ENCODE results near the gene PFAS. TPM values are rescaled to one million over a fixed set of nuclear protein-coding genes. Genes with fewer than 3 reads are reported as not detected.

Gene PFAS
- total and polyA plus RNA-seq, 2 of the 8 experiments (the other 6 are each of a cell fraction or from before 2014, with no cell fraction given) = 88.4 to 248 TPM

DNA sequence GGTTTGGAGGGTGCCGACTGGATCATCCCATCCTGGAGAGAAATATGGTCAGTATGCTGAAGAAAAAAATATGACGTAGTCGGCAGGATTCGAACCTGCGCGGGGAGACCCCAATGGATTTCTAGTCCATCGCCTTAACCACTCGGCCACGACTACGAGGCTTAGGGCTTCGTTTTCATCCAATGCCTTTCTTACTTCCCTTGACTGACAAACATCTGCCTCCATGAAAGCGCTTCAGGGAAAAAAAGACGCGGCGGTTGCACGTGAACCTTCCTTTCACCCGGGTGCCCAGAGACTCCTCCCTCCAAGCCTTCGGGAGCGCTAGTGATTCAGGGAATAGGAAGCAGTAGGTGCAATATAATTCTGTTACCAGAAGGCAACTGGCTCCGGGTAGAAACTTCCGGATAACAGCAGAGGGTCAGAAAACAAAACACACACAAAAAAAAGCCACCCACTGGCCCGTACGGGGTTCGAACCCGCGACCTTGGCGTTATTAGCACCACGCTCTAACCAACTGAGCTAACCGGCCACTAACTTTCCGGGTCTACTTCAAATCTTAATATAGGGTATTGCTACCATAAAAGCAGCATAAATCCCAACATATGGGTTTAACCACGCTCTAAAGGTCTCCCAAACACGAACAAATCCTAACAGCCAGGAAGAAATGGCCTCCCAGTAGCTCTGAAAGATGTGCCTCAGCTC lies 22.4 kb upstream of the PFAS start (continued):
- no peak for TF ChIP-seq HDAC2 (IDR thresholded peaks at IDR 0.05; ENCODE audit: borderline replicate concordance in 1 of 2, low read depth in 2 of 2, low read length in 2 of 2)
- no peak for TF ChIP-seq EGR1 (IDR thresholded peaks at IDR 0.05; ENCODE audit: borderline replicate concordance, low read depth, low read length)
- TF ChIP-seq POU5F1 (IDR thresholded peaks at IDR 0.05; ENCODE audit: low read depth, low read length) = peak; percentile 68; the same call in 1 of the 2 replicates
- TF ChIP-seq RNF2 (IDR thresholded peaks at IDR 0.05; ENCODE audit: borderline replicate concordance, low read depth, low read length, missing control alignments, poor library complexity, severe bottlenecking) = no peak
- TF ChIP-seq BACH1 (IDR thresholded peaks at IDR 0.05; ENCODE audit: low read length) = 0 out of 2 replicates have a peak, but pooled peaks have one; percentile 11
- TF ChIP-seq CHD2 (IDR thresholded peaks at IDR 0.05; ENCODE audit: low read length) = no peak
- no peak for TF ChIP-seq CHD1 (IDR thresholded peaks at IDR 0.05; ENCODE audit: low read depth, low read length)
- TF ChIP-seq TBP (IDR thresholded peaks at IDR 0.05; ENCODE audit: low read depth, low read length) = peak; percentile 97
- TF ChIP-seq ASH2L (IDR thresholded peaks at IDR 0.05; ENCODE audit: low read length) = peak; percentile 98
- no peak for TF ChIP-seq FOSL1 (IDR thresholded peaks at IDR 0.05; ENCODE audit: insufficient read depth, low read depth, low read length)
- TF ChIP-seq PHF8 (conservative IDR thresholded peaks at IDR 0.05; ENCODE audit: low read depth, low read length) = no peak
- peak; percentile 70 for TF ChIP-seq POLR2AphosphoS5 (IDR thresholded peaks at IDR 0.05; ENCODE audit: low read depth, low read length)
- TF ChIP-seq TCF12 (IDR thresholded peaks at IDR 0.05; ENCODE audit: low read depth, low read length) = no peak
- TF ChIP-seq SIX5 (IDR thresholded peaks at IDR 0.05; ENCODE audit: low read depth, low read length) = no peak
- TF ChIP-seq SIRT6 (IDR thresholded peaks at IDR 0.05; ENCODE audit: low read length) = no peak
- TF ChIP-seq YY1 (IDR thresholded peaks at IDR 0.05; ENCODE audit: low read depth, low read length) = 0 out of 2 replicates have a peak, but pooled peaks have one; percentile 15
- TF ChIP-seq EZH2 (IDR thresholded peaks at IDR 0.05; ENCODE audit: low read depth, low read length, severe bottlenecking) = no peak
- no peak for TF ChIP-seq CBX8 (IDR thresholded peaks at IDR 0.05; ENCODE audit: borderline replicate concordance, low read depth, low read length)
- no peak for TF ChIP-seq TAF1 (IDR thresholded peaks at IDR 0.05; ENCODE audit: low read depth, low read length)
- TF ChIP-seq EP300 (IDR thresholded peaks at IDR 0.05; ENCODE audit: borderline replicate concordance in 1 of 2, low read depth in 2 of 2, low read length in 2 of 2) = no peak
- no peak for TF ChIP-seq KDM5A (IDR thresholded peaks at IDR 0.05; ENCODE audit: low read length)
- peak; percentile 95 for TF ChIP-seq RBBP5 (IDR thresholded peaks at IDR 0.05; ENCODE audit: borderline replicate concordance, low read depth, low read length)
- TF ChIP-seq, protein P1, sequence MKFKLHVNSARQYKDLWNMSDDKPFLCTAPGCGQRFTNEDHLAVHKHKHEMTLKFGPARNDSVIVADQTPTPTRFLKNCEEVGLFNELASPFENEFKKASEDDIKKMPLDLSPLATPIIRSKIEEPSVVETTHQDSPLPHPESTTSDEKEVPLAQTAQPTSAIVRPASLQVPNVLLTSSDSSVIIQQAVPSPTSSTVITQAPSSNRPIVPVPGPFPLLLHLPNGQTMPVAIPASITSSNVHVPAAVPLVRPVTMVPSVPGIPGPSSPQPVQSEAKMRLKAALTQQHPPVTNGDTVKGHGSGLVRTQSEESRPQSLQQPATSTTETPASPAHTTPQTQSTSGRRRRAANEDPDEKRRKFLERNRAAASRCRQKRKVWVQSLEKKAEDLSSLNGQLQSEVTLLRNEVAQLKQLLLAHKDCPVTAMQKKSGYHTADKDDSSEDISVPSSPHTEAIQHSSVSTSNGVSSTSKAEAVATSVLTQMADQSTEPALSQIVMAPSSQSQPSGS (IDR thresholded peaks at IDR 0.05; ENCODE audit: low read length) = peak; percentile 63; the same call in 1 of the 2 replicates
